ENCODE results near the gene NF1.
A peak's percentile ranks its signal among the peaks of the same experiment; 100 is the strongest.
"Not testable (repeated sequence)": the region's sequence is repeated elsewhere in the genome, so short reads cannot be mapped to it uniquely, and the experiment has no call there.

Gene NF1

GRCh38 chr17:31094600-31095235 lies at the start of gene NF1:
Gene NF1 (plus strand): TSS chr17:31094977. CDS start chr17:31095310, 333 bp downstream.
- Histone ChIP-seq H3K27ac (ENCODE audit: low read length) (peak within 1 kb of the TSS; percentile 88), H3K27me3 (ENCODE audit: low read depth, low read length) (no peaks in the 10 kb centered on the region), H3K4me1 (ENCODE audit: control insufficient read depth in 1 of 2, insufficient read depth in 2 of 2, low read length in 2 of 2) (peaks cover 0 to 11% of the 10 kb centered on the region in 2 donors), H3K4me3 (ENCODE audit: low read depth in 1 of 2, low read length in 2 of 2) (peak within 1 kb of the TSS; percentile 89 to 94), H3K36me3 (ENCODE audit: control insufficient read depth in 1 of 2, insufficient read depth in 2 of 2, low read length in 2 of 2) (peaks cover 0 to 4% of the 10 kb centered on the region in 2 donors), H3K9me3 (ENCODE audit: control insufficient read depth in 1 of 2, low read length in 2 of 2) (no peaks in the 10 kb centered on the region)

GRCh38 chr17:31046856-31047425 lies 47.8 kb upstream of the NF1 start:
- not testable (repeated sequence) for H3K36me3 ChIP-seq (ENCODE audit: control insufficient read depth in 1 of 2, insufficient read depth in 2 of 2, low read length in 2 of 2); H3K27me3 ChIP-seq (ENCODE audit: low read depth, low read length); H3K27ac ChIP-seq (ENCODE audit: low read length); H3K4me3 ChIP-seq (ENCODE audit: low read depth in 1 of 2, low read length in 2 of 2); H3K4me1 ChIP-seq (ENCODE audit: control insufficient read depth in 1 of 2, insufficient read depth in 2 of 2, low read length in 2 of 2); H3K9me3 ChIP-seq (ENCODE audit: control insufficient read depth in 1 of 2, low read length in 2 of 2)

GRCh38 chr17:31048142-31048541 lies 46.6 kb upstream of the NF1 start:
- Histone ChIP-seq H3K4me3 (ENCODE audit: low read depth in 1 of 2, low read length in 2 of 2) (no peak overlapping the region), H3K4me1 (ENCODE audit: control insufficient read depth in 1 of 2, insufficient read depth in 2 of 2, low read length in 2 of 2) (peaks cover 0 to 5% of the 10 kb centered on the region in 2 donors), H3K27ac (ENCODE audit: low read length) (no peak overlapping the region), H3K9me3 (ENCODE audit: control insufficient read depth in 1 of 2, low read length in 2 of 2) (peaks cover 0 to 4% of the 10 kb centered on the region in 2 donors), H3K36me3 (ENCODE audit: control insufficient read depth in 1 of 2, insufficient read depth in 2 of 2, low read length in 2 of 2) (peaks cover 0 to 4% of the 10 kb centered on the region in 2 donors), H3K27me3 (ENCODE audit: low read depth, low read length) (no peaks in the 10 kb centered on the region)

GRCh38 chr17:31048780-31049179 lies 46.0 kb upstream of the NF1 start:
- Histone ChIP-seq H3K4me1 (ENCODE audit: control insufficient read depth in 1 of 2, insufficient read depth in 2 of 2, low read length in 2 of 2) (peaks cover 0 to 6% of the 10 kb centered on the region in 2 donors), H3K27ac (ENCODE audit: low read length) (no peak overlapping the region), H3K27me3 (ENCODE audit: low read depth, low read length) (no peaks in the 10 kb centered on the region), H3K9me3 (ENCODE audit: control insufficient read depth in 1 of 2, low read length in 2 of 2) (peaks cover 0 to 4% of the 10 kb centered on the region in 2 donors), H3K36me3 (ENCODE audit: control insufficient read depth in 1 of 2, insufficient read depth in 2 of 2, low read length in 2 of 2) (peaks cover 0 to 4% of the 10 kb centered on the region in 2 donors), H3K4me3 (ENCODE audit: low read depth in 1 of 2, low read length in 2 of 2) (no peak overlapping the region)

- H3K9me3 ChIP-seq (ENCODE audit: control insufficient read depth in 1 of 2, low read length in 2 of 2): peaks cover 0 to 4% of the 10 kb centered on the region in 2 donors
- H3K27ac ChIP-seq (ENCODE audit: low read length): no peak overlapping the region
- H3K4me3 ChIP-seq (ENCODE audit: low read depth in 1 of 2, low read length in 2 of 2): no peak overlapping the region
- H3K4me1 ChIP-seq (ENCODE audit: control insufficient read depth in 1 of 2, insufficient read depth in 2 of 2, low read length in 2 of 2): peaks cover 0 to 6% of the 10 kb centered on the region in 2 donors
- H3K36me3 ChIP-seq (ENCODE audit: control insufficient read depth in 1 of 2, insufficient read depth in 2 of 2, low read length in 2 of 2): peaks cover 0 to 4% of the 10 kb centered on the region in 2 donors
- no peaks in the 10 kb centered on the region for H3K27me3 ChIP-seq (ENCODE audit: low read depth, low read length)
Measured at GRCh38 chr17:31050948-31051347, 43.8 kb upstream of the NF1 start.

GRCh38 chr17:31051506-31051905 lies 43.3 kb upstream of the NF1 start:
- peaks cover 0 to 4% of the 10 kb centered on the region in 2 donors for H3K36me3 ChIP-seq (ENCODE audit: control insufficient read depth in 1 of 2, insufficient read depth in 2 of 2, low read length in 2 of 2)
- H3K4me1 ChIP-seq (ENCODE audit: control insufficient read depth in 1 of 2, insufficient read depth in 2 of 2, low read length in 2 of 2): peaks cover 0 to 6% of the 10 kb centered on the region in 2 donors
- no peaks in the 10 kb centered on the region for H3K27me3 ChIP-seq (ENCODE audit: low read depth, low read length)
- H3K27ac ChIP-seq (ENCODE audit: low read length): no peak overlapping the region
- no peak overlapping the region for H3K4me3 ChIP-seq (ENCODE audit: low read depth in 1 of 2, low read length in 2 of 2)
- peaks cover 0 to 4% of the 10 kb centered on the region in 2 donors for H3K9me3 ChIP-seq (ENCODE audit: control insufficient read depth in 1 of 2, low read length in 2 of 2)

- no peak overlapping the region for H3K4me3 ChIP-seq (ENCODE audit: low read depth in 1 of 2, low read length in 2 of 2)
- peak overlapping the region; percentile 9 for H3K27ac ChIP-seq (ENCODE audit: low read length)
- H3K36me3 ChIP-seq (ENCODE audit: control insufficient read depth in 1 of 2, insufficient read depth in 2 of 2, low read length in 2 of 2): peaks cover 0 to 4% of the 10 kb centered on the region in 2 donors
- peaks cover 0 to 4% of the 10 kb centered on the region in 2 donors for H3K9me3 ChIP-seq (ENCODE audit: control insufficient read depth in 1 of 2, low read length in 2 of 2)
- H3K27me3 ChIP-seq (ENCODE audit: low read depth, low read length): no peaks in the 10 kb centered on the region
- peaks cover 0 to 6% of the 10 kb centered on the region in 2 donors for H3K4me1 ChIP-seq (ENCODE audit: control insufficient read depth in 1 of 2, insufficient read depth in 2 of 2, low read length in 2 of 2)
Measured at GRCh38 chr17:31052187-31052889, 42.4 kb upstream of the NF1 start.

- Histone ChIP-seq H3K9me3 (ENCODE audit: control insufficient read depth in 1 of 2, low read length in 2 of 2) (peaks cover 0 to 4% of the 10 kb centered on the region in 2 donors), H3K36me3 (ENCODE audit: control insufficient read depth in 1 of 2, insufficient read depth in 2 of 2, low read length in 2 of 2) (peaks cover 0 to 4% of the 10 kb centered on the region in 2 donors), H3K4me3 (ENCODE audit: low read depth in 1 of 2, low read length in 2 of 2) (no peak overlapping the region), H3K27me3 (ENCODE audit: low read depth, low read length) (no peaks in the 10 kb centered on the region), H3K27ac (ENCODE audit: low read length) (peak overlapping the region; percentile 9), H3K4me1 (ENCODE audit: control insufficient read depth in 1 of 2, insufficient read depth in 2 of 2, low read length in 2 of 2) (peaks cover 0 to 6% of the 10 kb centered on the region in 2 donors)
Measured at GRCh38 chr17:31053071-31053470, 41.7 kb upstream of the NF1 start.

- Histone ChIP-seq H3K4me3 (ENCODE audit: low read depth in 1 of 2, low read length in 2 of 2) (no peak overlapping the region), H3K9me3 (ENCODE audit: control insufficient read depth in 1 of 2, low read length in 2 of 2) (peaks cover 0 to 4% of the 10 kb centered on the region in 2 donors), H3K4me1 (ENCODE audit: control insufficient read depth in 1 of 2, insufficient read depth in 2 of 2, low read length in 2 of 2) (peaks cover 0 to 6% of the 10 kb centered on the region in 2 donors), H3K27ac (ENCODE audit: low read length) (no peak overlapping the region), H3K27me3 (ENCODE audit: low read depth, low read length) (no peaks in the 10 kb centered on the region), H3K36me3 (ENCODE audit: control insufficient read depth in 1 of 2, insufficient read depth in 2 of 2, low read length in 2 of 2) (peaks cover 0 to 4% of the 10 kb centered on the region in 2 donors)
Measured at GRCh38 chr17:31054761-31055160, 40.0 kb upstream of the NF1 start.

GRCh38 chr17:31058976-31059375 lies 35.8 kb upstream of the NF1 start:
- Histone ChIP-seq H3K4me3 (ENCODE audit: low read depth in 1 of 2, low read length in 2 of 2) (no peak overlapping the region), H3K27ac (ENCODE audit: low read length) (no peak overlapping the region), H3K9me3 (ENCODE audit: control insufficient read depth in 1 of 2, low read length in 2 of 2) (no peaks in the 10 kb centered on the region), H3K4me1 (ENCODE audit: control insufficient read depth in 1 of 2, insufficient read depth in 2 of 2, low read length in 2 of 2) (no peaks in the 10 kb centered on the region), H3K27me3 (ENCODE audit: low read depth, low read length) (no peaks in the 10 kb centered on the region), H3K36me3 (ENCODE audit: control insufficient read depth in 1 of 2, insufficient read depth in 2 of 2, low read length in 2 of 2) (no peaks in the 10 kb centered on the region)

- Histone ChIP-seq H3K27me3 (ENCODE audit: low read depth, low read length) (no peaks in the 10 kb centered on the region), H3K27ac (ENCODE audit: low read length) (no peak overlapping the region), H3K36me3 (ENCODE audit: control insufficient read depth in 1 of 2, insufficient read depth in 2 of 2, low read length in 2 of 2) (no peaks in the 10 kb centered on the region), H3K4me1 (ENCODE audit: control insufficient read depth in 1 of 2, insufficient read depth in 2 of 2, low read length in 2 of 2) (no peaks in the 10 kb centered on the region), H3K9me3 (ENCODE audit: control insufficient read depth in 1 of 2, low read length in 2 of 2) (no peaks in the 10 kb centered on the region), H3K4me3 (ENCODE audit: low read depth in 1 of 2, low read length in 2 of 2) (no peak overlapping the region)
Measured at GRCh38 chr17:31060791-31061550, 33.8 kb upstream of the NF1 start.
